H54 (cell line): ENCODE data around the gene ACHE.

Experiments used
- DNase-seq: peaks from one replicate; pipeline ENCODE4 v3.0.0; 2011; ENCODE audit warnings: low spot score, mixed read lengths; ENCODE audit not compliant: insufficient read length
- FAIRE-seq: peaks from 3 replicates; lab custom pipeline; 2011; peaks lifted over from hg19 to GRCh38; lab: Jason Lieb, UNC
- POLR2A ChIP-seq: IDR thresholded peaks from 2 replicates; pipeline ENCODE4 v1.6.1; 2011; ENCODE audit warnings: low read depth, mild to moderate bottlenecking, low read length

ACHE gene

GRCh38 chr7:100884736-100885439 is 10.8 kb downstream of the ACHE start:
- DNase-seq = no peak
- no peak for FAIRE-seq
- TF ChIP-seq POLR2A = no peak

- no peak for DNase-seq
- TF ChIP-seq POLR2A = no peak
- no peak for FAIRE-seq
Observed at GRCh38 chr7:100882785-100883526, 12.7 kb downstream of the ACHE start.

- no peak for TF ChIP-seq POLR2A
- FAIRE-seq = no peak
Observed at GRCh38 chr7:100882201-100882600, 13.5 kb downstream of the ACHE start.

GRCh38 chr7:100881136-100881535 is 14.6 kb downstream of the ACHE start:
- FAIRE-seq = no peak
- DNase-seq = no peak
- TF ChIP-seq POLR2A = no peak

More at GRCh38 chr7:100882201-100882600, 13.5 kb downstream of the ACHE start:
- DNase-seq = no peak

GRCh38 chr7:100880645-100881044 is 15.0 kb downstream of the ACHE start:
- DNase-seq (no peak), FAIRE-seq (no peak)
- TF ChIP-seq POLR2A = no peak

GRCh38 chr7:100879685-100880261 is 15.9 kb downstream of the ACHE start:
- TF ChIP-seq POLR2A = no peak
- FAIRE-seq (no peak), DNase-seq (no peak)

GRCh38 chr7:100878685-100879084 is 17.0 kb downstream of the ACHE start:
- FAIRE-seq (no peak), DNase-seq (no peak)
- TF ChIP-seq POLR2A = no peak

GRCh38 chr7:100878013-100878412 is 17.7 kb downstream of the ACHE start:
- TF ChIP-seq POLR2A = no peak
- no peak for FAIRE-seq
- no peak for DNase-seq

GRCh38 chr7:100875356-100875751 is 20.3 kb downstream of the ACHE start:
- DNase-seq (no peak), FAIRE-seq (no peak)

GRCh38 chr7:100874577-100875355 is 20.9 kb downstream of the ACHE start, which contains the start of gene SRRT:
Gene SRRT (plus strand): TSS chr7:100875103. CDS start chr7:100875591, 488 bp downstream.
- FAIRE-seq (no peak), DNase-seq (peak; percentile 86)
- peak; percentile 84 for TF ChIP-seq POLR2A

More at GRCh38 chr7:100875356-100875751, 20.3 kb downstream of the ACHE start:
- no peak for TF ChIP-seq POLR2A

GRCh38 chr7:100874300-100874576 is 21.4 kb downstream of the ACHE start:
- FAIRE-seq = no peak
- TF ChIP-seq POLR2A = no peak
- DNase-seq = no peak

GRCh38 chr7:100873599-100874299 is 21.9 kb downstream of the ACHE start:
- FAIRE-seq (no peak), DNase-seq (no peak)
- no peak for TF ChIP-seq POLR2A

GRCh38 chr7:100867776-100868485 is 27.8 kb downstream of the ACHE start:
- no peak for FAIRE-seq
- no peak for TF ChIP-seq POLR2A

More at GRCh38 chr7:100867776-100868485, 27.8 kb downstream of the ACHE start:
- DNase-seq = no peak
